GM12891 (cell line): Measurements from ENCODE around the gene SPTLC2.

Source experiments
- PAX5 ChIP-seq: IDR thresholded peaks from 2 replicates; pipeline ENCODE4 v1.6.1; 2011; ENCODE audit warnings: low read length, moderate library complexity, mild to moderate bottlenecking; ENCODE audit not compliant: insufficient read depth, severe bottlenecking
- POLR2A ChIP-seq: IDR thresholded peaks from 2 replicates; pipeline ENCODE4 v1.6.1; 2011; ENCODE audit warnings: low read depth, low read length, control low read depth
- POLR2AphosphoS5 ChIP-seq: IDR thresholded peaks from 2 replicates; pipeline ENCODE4 v1.6.1; 2011; ENCODE audit warnings: low read depth, low read length, control low read depth
- SPI1 ChIP-seq: IDR thresholded peaks from 2 replicates; pipeline ENCODE4 v1.6.1; 2011; ENCODE audit warnings: low read depth, low read length, control low read depth
- TAF1 ChIP-seq: IDR thresholded peaks from 2 replicates; pipeline ENCODE4 v1.6.1; 2011; ENCODE audit warnings: low read depth, low read length, control low read depth

- TF ChIP-seq POLR2A (no peak), POLR2AphosphoS5 (no peak), TAF1 (no peak), SPI1 (peak; percentile 44; the same call in 1 of the 2 replicates), PAX5 (no peak)
Observed at GRCh38 chr14:77565289-77565993, 51.0 kb downstream of the SPTLC2 start.
